ENCODE data around the gene TES. TPM values are rescaled to one million over a fixed set of nuclear protein-coding genes. Genes with fewer than 3 reads are reported as not detected.

The TES gene
- total and polyA plus RNA-seq, 2 of the 13 experiments (the other 11 are each of a cell fraction or from before 2014, with no cell fraction given), result 21.6 to 23.0 TPM

GRCh38 chr7:116229366-116229765, 19.0 kb downstream of the TES start (continued):
- no peak for TF ChIP-seq ZNF496 (CRISPR knock-in tag; IDR thresholded peaks at IDR 0.05; ENCODE audit: insufficient replicate concordance)
- no peak for TF ChIP-seq ZNF720 (CRISPR knock-in tag; IDR thresholded peaks at IDR 0.05)
- no peak for TF ChIP-seq GTF2F1 (IDR thresholded peaks at IDR 0.05; ENCODE audit: low read length)
- no peak for TF ChIP-seq FOXP4 (CRISPR knock-in tag; IDR thresholded peaks at IDR 0.05)

GRCh38 chr7:116230191-116231005, 20.1 kb downstream of the TES start:
- FAIRE-seq (no peak), DNase-seq (ENCODE audit: low spot score) (no peak), ATAC-seq (no peak)
- no peaks in the 10 kb centered on the region for H3K36me3 ChIP-seq (replicated peaks in 1 of 2; ENCODE audit: control insufficient read depth in 1 of 2, insufficient read depth in 2 of 2, low read length in 2 of 2)
- H2AFZ ChIP-seq (ENCODE audit: low read length), result no peak overlapping the region
- H3K4me1 ChIP-seq (ENCODE audit: insufficient read depth, low read length), result peaks cover 28% of the 10 kb centered on the region
- intact Hi-C loops (cut with micrococcal nuclease; ENCODE audit: unreplicated experiment), result no loop called here
- in situ Hi-C loops (cut with HindIII; ENCODE audit: extremely low pct_ligation_motif_present, low pct_unique_long_range_greater_than_20kb), result no loop called here
- TF ChIP-seq RFX1 (IDR thresholded peaks at IDR 0.05), result no peak
- no peak for TF ChIP-seq RCOR2 (CRISPR knock-in tag; IDR thresholded peaks at IDR 0.05)
- TF ChIP-seq SSRP1 (CRISPR knock-in tag; IDR thresholded peaks at IDR 0.05), result no peak
- TF ChIP-seq MEIS1 (CRISPR knock-in tag; IDR thresholded peaks at IDR 0.05; ENCODE audit: borderline replicate concordance), result no peak
- TF ChIP-seq FLYWCH1 (CRISPR knock-in tag; IDR thresholded peaks at IDR 0.05), result no peak
- no peak for TF ChIP-seq FOSL2 (CRISPR knock-in tag; IDR thresholded peaks at IDR 0.05)
- TF ChIP-seq KDM2A (CRISPR knock-in tag; IDR thresholded peaks at IDR 0.05; ENCODE audit: borderline replicate concordance, low read depth), result no peak
- TF ChIP-seq ZNF225 (CRISPR knock-in tag; IDR thresholded peaks at IDR 0.05), result no peak
- H3K4me2 ChIP-seq (ENCODE audit: low read depth, low read length), result no peak overlapping the region
- no peaks in the 10 kb centered on the region for H4K20me1 ChIP-seq (ENCODE audit: insufficient read depth, low read length)
- H3K9me3 ChIP-seq (ENCODE audit: low read length), result no peaks in the 10 kb centered on the region
- H3K4me3 ChIP-seq (replicated peaks in 1 of 3; ENCODE audit: insufficient read depth in 1 of 3, low read depth in 2 of 3, low read length in 3 of 3), result no peak overlapping the region
- POLR2A ChIA-PET, result no interaction called here
- H3K27ac ChIP-seq (ENCODE audit: extremely low read length, insufficient read depth, low read length), result no peak overlapping the region
- CTCF ChIA-PET (ENCODE audit: low intra/inter-chr PET ratio, low total read pairs), result no interaction called here
- no peak overlapping the region for H3K9ac ChIP-seq (ENCODE audit: insufficient read depth, low read depth, low read length)
- no peaks in the 10 kb centered on the region for H3K79me2 ChIP-seq (ENCODE audit: insufficient read depth, low read length)
- H3K27me3 ChIP-seq (ENCODE audit: control insufficient read depth in 1 of 2, insufficient read depth in 2 of 2, low read length in 2 of 2), result no peaks in the 10 kb centered on the region
- WGBS (ENCODE audit: low lambda C conversion rate), result 74% methylated on average over 4 of the region's 4 CpGs
- BruUV-seq (replicated peaks), result no TSS peak

Measured in HepG2 (cell line).